DMS53 treated with DMSO at 0.1 percent for 48 hours (cell line): ENCODE measurements around the gene PLPP1.
"Not testable (repeated sequence)": the region's sequence is repeated elsewhere in the genome, so short reads cannot be mapped to it uniquely, and the experiment has no call there.

Source experiments
- DNase-seq: peaks from one replicate; lab custom pipeline; 2025; ENCODE audit not compliant: unreplicated experiment; lab: John Stamatoyannopoulos, UW

The PLPP1 gene

DNA sequence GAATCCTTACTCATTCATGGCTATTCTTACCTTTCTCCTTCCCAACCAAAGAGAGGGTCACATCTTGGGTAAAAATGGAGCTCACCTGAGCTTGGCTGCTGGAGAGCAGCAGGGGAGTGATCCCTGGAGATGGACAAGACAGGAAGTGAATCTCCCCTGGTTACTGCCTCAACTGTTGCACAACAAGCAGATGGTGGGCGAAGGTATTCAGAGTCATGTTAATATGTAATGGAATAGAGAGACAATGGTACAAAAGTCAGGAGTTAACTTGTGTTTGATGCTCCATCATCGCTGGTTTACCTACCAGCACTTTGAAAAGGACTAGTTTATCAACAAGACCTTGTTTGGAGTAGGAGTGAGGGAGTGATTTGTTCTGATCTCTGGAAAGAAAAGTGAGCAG is 13.0 kb upstream of the PLPP1 start:
- no peak for DNase-seq

DNA sequence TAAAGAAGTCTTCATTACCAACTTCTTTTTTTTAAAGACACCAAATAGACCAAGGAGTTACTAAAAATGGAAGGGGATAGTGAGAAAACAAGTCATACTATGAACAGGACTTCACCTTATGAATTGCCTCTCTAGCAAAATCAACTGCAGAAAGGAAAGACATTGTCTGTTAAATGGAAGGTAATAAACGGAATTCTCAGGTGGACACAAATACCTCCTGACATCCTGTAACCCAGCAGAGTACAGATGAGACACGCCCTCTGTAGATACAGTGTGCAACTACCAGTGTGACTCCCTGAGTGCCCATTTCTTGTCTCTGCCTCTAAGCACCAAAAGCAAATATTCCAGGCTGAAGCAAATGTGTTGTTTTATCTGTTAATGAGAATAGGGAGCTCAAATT is 12.2 kb upstream of the PLPP1 start:
- no peak for DNase-seq

DNA sequence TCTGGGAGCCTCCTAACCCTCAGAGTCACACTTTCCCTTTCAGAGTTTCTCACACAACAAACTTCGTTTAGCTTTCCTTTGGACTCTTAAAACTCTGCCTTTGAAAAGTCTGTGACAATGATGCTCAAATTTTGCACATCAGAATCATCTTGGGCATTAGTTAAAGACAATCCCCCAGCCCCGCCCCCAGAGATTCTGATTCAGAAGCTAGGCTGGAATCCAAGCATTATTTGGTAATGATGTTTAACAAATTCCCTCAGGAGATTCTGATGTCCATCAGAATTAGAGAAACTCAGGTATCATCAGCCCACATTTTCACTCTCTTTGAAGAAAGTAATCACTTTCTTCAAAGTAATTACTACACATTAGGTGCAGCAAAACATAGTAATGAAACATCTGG is 9.6 kb upstream of the PLPP1 start:
- DNase-seq: no peak

DNA sequence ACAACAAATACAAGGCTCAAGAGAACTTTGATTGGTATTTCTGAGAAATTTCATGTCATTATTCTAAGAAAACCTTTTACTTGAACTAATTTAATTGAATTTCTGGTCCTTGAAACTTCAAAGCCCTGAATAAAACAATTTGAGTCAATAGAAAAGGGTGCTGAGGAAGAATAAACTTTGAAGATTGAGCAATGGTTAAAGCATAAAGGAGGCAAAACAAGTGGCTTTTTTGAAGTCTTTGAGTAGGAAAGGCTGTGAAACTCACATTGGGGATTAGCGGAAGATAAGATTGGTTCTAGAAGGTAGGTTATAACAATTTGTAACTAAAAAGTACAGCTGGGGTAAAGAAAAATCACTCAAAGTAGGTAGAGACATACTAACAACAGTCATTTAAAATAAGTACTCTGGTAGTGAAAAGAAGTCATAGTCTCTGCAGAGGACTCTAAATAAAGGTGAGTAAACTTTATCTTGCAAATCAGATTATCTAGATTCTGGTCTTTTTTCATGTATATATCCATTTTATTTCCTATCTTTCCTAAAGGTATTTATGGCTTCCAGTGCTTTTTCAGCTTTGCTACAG is 6.4 kb upstream of the PLPP1 start:
- DNase-seq: no peak

DNA sequence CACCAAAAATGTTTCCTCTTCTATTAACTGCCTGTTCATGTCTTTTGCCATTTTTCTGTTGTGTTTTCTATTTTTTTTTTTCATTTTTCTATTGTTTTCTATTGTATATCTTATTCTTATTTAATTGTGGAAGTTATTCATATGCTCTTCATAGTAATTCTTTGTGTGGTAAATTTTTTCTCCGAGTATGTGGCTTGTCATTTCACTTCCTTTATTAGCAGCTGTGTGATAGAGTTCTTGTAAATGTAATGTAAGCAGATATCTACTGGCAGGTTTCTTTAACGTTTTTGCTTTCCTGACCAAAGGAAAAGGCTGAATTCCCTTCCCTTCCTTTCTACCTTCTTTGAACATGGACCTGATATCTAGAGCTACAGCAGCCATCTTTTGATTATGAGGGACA is 5.8 kb upstream of the PLPP1 start:
- DNase-seq: no peak

DNA sequence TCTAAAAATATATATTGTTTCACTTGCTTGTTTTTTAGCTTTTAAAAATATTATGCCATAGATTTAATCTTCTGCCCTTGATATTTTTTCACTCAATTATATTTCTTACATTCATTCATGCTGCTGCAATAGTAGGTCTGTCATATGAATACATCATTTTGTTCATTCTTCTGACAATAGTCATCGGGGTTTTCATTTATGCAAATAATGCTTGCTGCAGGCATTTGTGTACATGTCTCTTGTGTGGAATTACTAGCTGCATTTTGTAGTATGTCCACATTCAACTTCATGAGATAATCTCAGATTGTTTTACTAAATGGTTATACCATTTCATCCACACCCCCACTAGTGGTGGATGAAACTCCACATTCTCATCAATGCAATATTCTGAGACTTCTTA is 5.3 kb upstream of the PLPP1 start:
- no peak for DNase-seq

DNA sequence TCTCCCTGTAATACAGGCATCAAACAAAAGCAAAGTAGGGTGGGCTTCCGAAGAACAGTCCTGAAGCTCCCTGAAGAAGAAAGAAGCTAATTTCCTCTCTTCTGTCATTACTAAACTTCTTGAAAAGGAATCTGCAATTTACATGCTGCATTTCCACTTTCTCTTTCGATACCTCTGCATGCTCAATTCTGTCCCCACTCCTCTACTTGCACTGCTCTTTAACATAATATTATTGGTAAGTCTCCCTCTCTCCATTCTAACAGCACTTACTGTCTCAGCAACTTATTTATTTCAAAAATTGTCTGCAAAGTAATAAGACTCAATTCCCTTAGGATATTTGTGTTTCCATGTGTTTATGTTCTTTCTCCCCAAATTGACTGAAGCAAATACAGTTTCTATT is 3.9 kb upstream of the PLPP1 start:
- DNase-seq: no peak

DNA sequence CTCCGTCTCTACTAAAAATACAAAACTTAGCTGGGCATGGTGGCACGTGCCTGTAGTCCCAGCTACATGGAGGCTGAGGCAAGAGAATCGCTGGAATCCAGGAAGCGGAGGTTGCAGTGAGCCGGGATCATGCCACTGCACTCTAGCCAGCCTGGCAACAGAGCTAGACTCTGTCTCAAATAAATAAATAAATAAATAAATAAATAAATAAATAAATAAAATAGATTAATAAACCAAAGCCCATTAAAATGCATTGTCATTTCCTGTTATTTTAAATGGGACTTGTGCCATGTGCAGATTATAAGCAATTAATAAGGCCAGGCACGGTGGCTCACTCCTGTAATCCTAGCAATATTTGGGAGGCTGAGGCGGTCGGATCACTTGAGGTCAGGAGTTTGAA is 2.6 kb upstream of the PLPP1 start:
- DNase-seq: not testable (repeated sequence)

DNA sequence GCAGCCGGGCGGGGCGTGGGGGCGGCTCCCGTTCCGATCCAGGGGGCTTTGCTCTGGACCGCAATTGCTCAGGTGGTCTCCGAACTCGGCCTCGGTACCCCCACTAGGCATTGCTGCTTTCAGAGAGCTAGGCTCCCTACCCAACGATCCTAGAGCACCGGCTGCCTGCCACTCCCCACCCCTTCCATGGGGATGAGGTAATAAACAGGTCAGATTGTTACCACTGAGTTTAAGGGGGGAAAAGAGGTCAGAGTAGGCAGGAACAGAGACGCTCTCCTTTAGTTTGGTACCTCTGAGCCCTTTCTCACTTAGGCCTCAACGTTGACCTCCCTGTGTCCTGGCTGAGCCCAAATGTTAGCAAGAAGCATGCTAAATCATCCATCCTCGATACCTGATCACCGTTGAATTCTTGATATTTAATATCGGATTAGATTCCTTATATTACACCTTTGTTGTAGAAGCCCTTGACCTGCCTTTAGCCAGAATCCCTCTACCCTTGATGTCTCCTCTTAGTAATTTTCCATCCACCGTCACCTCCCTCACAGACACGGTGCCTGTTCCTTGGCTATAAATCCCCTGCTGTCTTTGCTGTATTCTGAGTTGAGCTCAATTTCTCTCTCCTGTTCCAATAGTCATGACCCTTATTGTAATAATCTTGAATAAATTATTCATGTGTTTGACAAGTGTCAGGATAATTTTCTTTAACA is 588 bp upstream of the PLPP1 start:
- peak; percentile 56 for DNase-seq

DNA sequence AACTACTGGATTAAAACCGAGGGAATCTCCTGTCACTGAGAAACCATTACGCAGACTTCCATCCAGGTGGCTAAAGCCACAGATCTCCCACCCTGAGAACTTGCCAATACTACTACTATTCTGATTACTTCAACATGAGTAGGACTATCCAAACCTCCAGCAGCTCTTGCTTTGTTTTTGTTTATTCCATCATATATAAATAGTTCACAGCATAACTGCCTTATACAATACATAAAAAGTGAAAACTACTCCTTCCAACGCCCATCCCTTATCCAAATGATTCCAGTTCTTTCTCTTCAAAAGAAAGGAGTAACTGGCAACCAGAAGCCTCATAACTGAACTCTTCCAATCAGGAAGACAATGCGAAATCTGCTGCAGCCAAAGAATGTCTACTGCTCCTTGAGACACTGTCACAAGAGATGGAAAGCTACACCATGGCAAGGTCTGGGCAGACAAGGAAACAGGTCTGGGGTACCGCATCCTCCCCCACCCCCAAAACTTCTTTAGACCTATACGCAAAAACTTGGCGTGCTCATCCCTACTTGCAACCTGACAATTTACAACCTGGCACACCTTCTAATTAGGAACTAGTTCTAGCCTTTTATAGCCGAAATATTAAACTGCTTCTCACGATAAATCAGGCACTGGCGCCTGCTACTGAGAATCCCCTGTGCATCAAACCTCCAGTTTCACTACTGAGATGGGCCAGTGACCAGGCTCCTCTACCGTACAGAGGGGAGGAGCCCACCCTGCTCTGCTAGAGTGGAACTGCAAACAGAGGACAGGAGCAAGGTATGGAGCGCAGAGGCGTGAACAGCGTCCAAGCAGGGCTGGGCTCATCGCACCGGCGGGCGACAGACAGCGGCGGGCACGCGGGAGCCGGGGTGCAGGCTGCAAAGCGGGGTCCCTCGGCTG is 986 bp downstream of the PLPP1 start:
- DNase-seq: peak; percentile 43

DNA sequence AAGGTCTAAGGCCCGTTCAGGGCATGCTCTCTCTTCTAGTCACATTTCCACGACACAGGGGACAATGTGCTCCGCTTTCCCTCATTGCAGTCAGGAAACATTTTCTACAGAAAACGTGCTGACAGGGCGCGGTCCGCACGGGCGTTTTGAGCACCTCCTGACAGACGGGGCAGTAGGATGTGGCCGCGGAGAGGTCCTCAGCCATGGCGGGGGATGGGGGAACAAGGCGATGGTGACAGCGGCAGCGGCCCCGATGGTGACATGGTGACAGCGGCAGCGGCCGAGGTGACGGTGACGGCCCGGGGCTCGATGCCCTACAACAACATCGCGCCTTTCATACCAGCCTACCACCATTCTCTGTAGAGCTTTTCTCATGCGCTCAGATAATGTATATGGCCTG is 4.1 kb downstream of the PLPP1 start:
- no peak for DNase-seq

DNA sequence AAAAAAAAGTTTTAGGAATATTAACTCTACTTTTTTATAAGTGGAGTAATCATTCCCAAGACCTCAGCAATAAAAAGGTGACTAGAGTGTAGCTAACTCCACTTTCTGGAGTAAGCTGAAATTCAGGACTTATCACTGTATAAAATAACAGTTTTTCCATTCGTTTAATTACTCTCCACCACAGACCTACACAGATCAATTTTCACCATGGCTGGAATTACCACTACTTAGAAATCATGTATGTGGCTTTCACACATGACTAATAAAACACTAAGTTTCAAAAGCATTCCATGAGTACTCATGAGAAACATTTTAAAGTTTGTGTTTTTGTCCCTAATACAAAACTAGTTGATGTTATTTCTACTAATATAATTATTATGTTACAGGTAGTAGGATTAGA is 9.9 kb downstream of the PLPP1 start:
- no peak for DNase-seq

DNA sequence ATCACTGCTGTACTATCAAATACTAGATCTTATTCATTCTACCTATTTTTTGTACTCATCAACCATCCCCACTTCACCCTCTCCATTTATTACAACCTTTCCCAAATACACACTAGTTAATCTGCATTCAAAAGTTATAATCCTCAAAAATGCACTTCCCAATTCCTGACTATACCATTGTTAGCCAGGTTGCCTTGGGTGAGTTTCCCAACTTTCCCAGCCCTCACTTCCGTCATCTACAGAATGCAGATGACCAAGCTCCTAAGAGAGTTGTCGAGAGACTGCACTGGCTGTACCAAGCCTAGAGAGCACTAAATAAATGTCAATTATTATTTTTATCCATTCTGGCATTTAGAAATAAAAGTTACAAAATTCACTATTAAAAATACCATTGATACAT is 11.5 kb downstream of the PLPP1 start:
- DNase-seq: no peak

DNA sequence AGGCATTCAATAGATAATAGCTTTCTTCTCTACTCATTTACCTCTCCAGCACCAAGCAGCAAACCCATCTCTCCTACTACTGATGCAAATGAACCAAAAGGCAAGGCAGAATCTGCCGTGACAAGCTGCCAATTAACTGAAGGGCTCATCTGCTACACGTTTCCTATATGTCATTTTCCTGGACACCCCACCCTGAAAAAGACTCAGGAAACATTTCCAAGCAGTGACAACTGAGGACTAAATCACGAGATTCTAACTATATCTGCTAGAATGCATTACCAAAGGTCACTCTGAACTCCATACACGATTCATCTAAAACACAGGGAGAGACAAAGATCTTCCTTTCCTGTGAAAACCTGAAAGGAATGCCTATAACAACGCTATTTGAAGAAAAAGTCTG is 12.9 kb downstream of the PLPP1 start:
- no peak for DNase-seq

DNA sequence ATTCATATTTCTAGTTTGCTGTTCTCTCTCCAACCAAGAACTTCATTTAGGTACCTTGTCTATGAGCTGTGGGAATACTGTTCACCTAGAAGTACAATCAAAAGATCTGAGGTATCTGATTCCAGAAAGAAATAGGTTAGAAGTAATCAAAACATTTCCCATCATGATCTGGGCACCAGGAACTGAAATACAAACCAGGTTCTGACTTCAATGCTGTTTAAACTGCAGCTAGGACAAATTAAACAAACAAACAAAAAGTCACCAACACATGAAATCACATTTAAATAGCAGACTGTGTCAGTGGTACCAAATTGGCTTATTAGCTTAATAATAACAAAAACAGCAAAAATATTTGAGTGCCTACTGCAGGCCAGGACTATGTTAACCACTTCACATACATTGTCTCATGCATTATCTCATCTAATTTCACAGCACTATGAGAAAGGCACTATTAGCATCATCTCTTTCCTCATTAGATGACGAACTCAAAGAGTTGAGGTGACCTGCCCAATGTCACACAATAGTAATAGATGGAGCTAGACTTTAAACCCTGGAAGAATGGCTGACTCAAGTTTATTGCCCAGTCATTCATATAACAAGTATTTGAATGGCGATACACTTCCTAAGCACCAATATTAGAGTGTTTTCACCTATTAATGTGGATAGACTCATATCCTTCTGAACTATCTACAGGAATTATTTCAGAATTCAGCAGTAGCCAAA is 14.5 kb downstream of the PLPP1 start:
- DNase-seq: no peak

DNA sequence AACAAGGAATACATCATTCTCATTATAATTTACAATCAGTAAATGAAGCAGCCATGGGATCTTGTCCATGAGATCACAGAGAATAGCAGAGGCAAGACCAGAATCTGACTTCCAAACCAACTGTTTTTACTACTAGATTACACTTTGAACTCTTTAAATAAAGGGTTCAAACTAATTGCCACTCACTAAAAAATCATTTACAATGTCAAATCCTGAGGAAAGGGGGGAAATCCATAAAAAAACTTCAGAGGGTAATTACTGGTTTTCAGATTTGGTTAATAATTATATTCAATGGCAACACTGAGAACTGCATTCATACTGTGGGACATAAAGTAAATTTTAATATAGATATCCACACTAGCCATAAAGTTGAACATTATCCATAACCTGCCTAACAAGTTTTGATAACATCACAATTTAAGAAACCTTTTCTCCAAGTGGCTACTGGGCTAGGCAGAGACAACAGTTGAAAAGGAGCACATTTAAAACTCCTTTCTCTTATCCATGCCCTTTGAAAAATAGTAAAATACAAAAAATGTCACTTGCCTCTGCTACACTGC is 15.9 kb downstream of the PLPP1 start:
- DNase-seq: no peak

DNA sequence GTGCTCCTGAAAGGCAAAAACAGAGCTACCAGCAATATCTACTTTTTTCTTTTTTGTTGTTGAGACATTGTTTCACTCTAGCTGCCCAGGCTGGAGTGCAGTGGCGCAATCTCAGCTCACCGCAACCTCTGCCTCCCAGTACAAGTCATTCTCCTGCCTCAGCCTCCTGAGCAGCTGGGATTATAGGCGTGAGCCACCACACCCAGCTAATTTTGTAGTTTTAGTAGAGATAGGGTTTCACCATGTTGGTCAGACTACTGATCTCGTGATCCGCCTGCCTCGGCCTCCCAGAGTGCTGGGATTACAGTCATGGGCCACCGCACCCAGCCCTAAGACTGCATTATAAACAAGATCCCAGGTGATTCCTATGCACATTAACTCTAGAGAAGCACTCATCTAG is 17.0 kb downstream of the PLPP1 start:
- DNase-seq: no peak

DNA sequence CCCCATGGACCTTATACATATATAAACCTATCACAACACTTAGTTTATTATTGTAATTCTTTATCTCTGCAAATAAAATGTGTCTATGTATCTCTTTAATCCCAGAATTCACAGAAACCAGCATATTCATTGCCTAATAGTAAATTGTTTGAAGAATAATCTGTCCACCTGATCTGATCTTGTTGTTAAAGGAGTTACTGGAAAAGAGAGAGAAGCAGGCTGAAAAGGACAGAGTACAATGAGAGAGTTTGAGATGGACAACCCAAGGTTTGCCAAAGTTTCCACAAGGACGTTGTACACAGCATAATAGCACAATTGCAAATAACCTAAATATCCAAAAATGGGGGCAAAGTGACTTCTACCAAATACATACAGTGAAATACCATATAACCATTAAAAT is 23.8 kb downstream of the PLPP1 start:
- DNase-seq: no peak

DNA sequence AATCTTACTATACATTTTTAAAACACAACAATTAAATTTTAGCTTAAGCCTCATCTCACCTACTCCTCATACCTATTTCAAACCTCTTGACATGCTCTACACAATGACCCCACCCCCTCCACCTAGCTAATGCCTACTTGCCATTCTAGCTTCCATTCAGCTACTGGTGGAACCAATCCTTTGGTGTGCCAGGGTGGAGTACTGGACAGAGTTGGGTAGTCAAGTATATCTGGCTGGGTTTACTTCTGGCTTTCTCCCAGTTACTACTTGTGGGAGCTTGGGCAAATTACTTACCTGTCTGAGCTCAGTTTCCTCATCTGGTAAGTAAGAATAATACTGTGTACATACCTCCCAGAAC is 24.3 kb downstream of the PLPP1 start:
- DNase-seq: no peak

DNA sequence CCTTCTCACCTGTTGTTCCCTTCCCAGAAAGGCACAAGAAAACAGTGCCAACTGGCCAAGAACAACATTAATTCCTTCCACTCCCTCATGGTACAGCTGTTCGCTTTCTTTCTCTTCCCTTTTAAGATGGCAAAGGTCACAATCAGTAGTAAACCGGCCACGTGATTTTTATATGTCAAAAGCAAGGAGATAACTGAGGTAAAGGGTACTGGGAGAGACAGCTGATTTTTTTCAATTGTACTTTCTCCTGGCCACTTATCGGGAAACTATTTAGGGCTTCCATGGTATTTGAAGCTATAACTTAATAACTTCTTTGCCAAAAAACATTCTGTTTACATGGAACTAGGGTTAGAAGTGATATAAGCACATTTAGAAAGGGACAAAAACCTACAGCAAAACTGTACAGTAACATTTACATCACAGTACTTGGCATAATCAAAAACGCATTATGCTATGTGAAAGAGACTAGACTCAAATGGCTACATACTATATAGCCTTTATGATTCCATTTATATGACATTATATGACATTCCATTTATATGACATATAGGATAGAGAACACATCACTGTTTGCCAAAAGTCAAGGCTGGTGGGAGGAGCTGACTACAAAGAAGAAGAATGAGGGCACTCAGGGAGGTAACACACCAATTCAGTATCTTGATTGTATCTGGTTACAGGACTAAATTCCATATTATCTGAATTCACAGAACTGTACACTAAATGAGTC is 24.8 kb downstream of the PLPP1 start:
- no peak for DNase-seq

DNA sequence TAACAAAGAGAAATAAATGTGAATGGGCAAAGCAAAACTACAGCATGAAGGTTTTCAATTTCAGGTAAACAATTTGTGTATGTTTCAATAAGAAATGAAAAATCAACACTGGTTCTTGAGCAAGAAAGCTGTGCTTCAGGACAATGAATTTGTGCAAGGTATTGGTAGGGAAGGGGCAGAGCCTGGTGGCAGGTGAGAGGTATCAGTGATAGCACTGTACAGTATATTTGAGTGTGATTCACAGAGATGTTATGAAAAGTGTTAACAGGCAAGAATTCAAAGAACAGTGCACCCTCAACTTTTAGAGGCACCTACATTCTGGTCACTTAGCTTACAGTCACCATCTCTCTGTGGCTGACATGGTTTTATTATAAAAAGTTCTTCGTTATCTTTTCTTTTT is 25.7 kb downstream of the PLPP1 start:
- no peak for DNase-seq
